ENCODE measurements around the gene UBE2I.

GRCh38 chr16:1313721-1314369 lies 4.4 kb downstream of the UBE2I start:
- TF ChIP-seq CTCF (IDR thresholded peaks at IDR 0.05), result no peak
- no peak for TF ChIP-seq POLR2A (IDR thresholded peaks at IDR 0.05)

Data from Peyer's patch (tissue), 4 donors.